ENCODE measurements around the gene SLC23A1. TPM values are rescaled to one million over a fixed set of nuclear protein-coding genes. Genes with fewer than 3 reads are reported as not detected.

Gene SLC23A1
- total and polyA plus RNA-seq, 7 donors = 0.03 TPM; not detected in 6

- Histone ChIP-seq H3K4me3 (no peak overlapping the region), H3K4me1 (peaks cover 23% of the 10 kb centered on the region), H3K27me3 (ENCODE audit: insufficient read depth in 3 of 3, low read length in 2 of 3) (no peaks in the 10 kb centered on the region), H3K27ac (no peak overlapping the region), H3K36me3 (ENCODE audit: insufficient read depth in 1 of 2, low read depth in 1 of 2) (no peaks in the 10 kb centered on the region), H3K9me3 (no peaks in the 10 kb centered on the region)
- intact Hi-C loops (cut with DNase I) = no loop called here
- DNase-seq (no peak), ATAC-seq (no peak)
- WGBS, 3 donors = 72 to 76% (median 73%) methylated on average over 45 to 47 of the region's 47 CpGs
- TF ChIP-seq CTCF (IDR thresholded peaks at IDR 0.05) = no peak
Observed at GRCh38 chr5:139378101-139378825, 4.8 kb downstream of the SLC23A1 start.

GRCh38 chr5:139377226-139377625 lies 5.9 kb downstream of the SLC23A1 start:
- ATAC-seq (no peak), DNase-seq (no peak)
- intact Hi-C loops (cut with DNase I) = no loop called here
- H3K4me3 ChIP-seq = no peak overlapping the region
- H3K4me1 ChIP-seq = peaks cover 29% of the 10 kb centered on the region
- peaks cover 0 to 2% of the 10 kb centered on the region in 2 donors for H3K36me3 ChIP-seq (ENCODE audit: insufficient read depth in 1 of 2, low read depth in 1 of 2)
- 34 to 71% (median 36%) methylated on average over 3 of the region's 3 CpGs for WGBS, 3 donors
- H3K27ac ChIP-seq = no peak overlapping the region
- H3K9me3 ChIP-seq = no peaks in the 10 kb centered on the region
- no peaks in the 10 kb centered on the region for H3K27me3 ChIP-seq (ENCODE audit: insufficient read depth in 3 of 3, low read length in 2 of 3)
- no peak for TF ChIP-seq CTCF (IDR thresholded peaks at IDR 0.05)

- intact Hi-C loops (cut with DNase I) = no loop called here
- DNase-seq = no peak
- H3K27me3 ChIP-seq (ENCODE audit: insufficient read depth in 3 of 3, low read length in 2 of 3) = no peaks in the 10 kb centered on the region
- H3K36me3 ChIP-seq (ENCODE audit: insufficient read depth in 1 of 2, low read depth in 1 of 2) = peaks cover 0 to 11% of the 10 kb centered on the region in 2 donors
- no peak overlapping the region for H3K27ac ChIP-seq
- H3K9me3 ChIP-seq = no peaks in the 10 kb centered on the region
- ATAC-seq = no peak
- 92 to 96% (median 95%) methylated on average over 7 of the region's 7 CpGs for WGBS, 3 donors
- TF ChIP-seq CTCF (IDR thresholded peaks at IDR 0.05) = no peak
- peaks cover 32% of the 10 kb centered on the region for H3K4me1 ChIP-seq
- H3K4me3 ChIP-seq = no peak overlapping the region
Observed at GRCh38 chr5:139376364-139376763, 6.7 kb downstream of the SLC23A1 start.

- ATAC-seq (no peak), DNase-seq (no peak)
- Histone ChIP-seq H3K27me3 (ENCODE audit: insufficient read depth in 3 of 3, low read length in 2 of 3) (no peaks in the 10 kb centered on the region), H3K4me1 (peaks cover 32% of the 10 kb centered on the region), H3K27ac (peak overlapping the region; percentile 77), H3K9me3 (no peaks in the 10 kb centered on the region), H3K4me3 (no peak overlapping the region), H3K36me3 (ENCODE audit: insufficient read depth in 1 of 2, low read depth in 1 of 2) (peaks cover 0 to 24% of the 10 kb centered on the region in 2 donors)
- intact Hi-C loops (cut with DNase I) = no loop called here
- 86 to 94% (median 89%) methylated on average over 2 of the region's 2 CpGs for WGBS, 3 donors
- TF ChIP-seq CTCF (IDR thresholded peaks at IDR 0.05) = no peak
Observed at GRCh38 chr5:139374909-139375308, 8.2 kb downstream of the SLC23A1 start.

Data from psoas muscle (tissue), 8 donors.